ENCODE measurements around the gene ZNF787.

The ZNF787 gene

DNA sequence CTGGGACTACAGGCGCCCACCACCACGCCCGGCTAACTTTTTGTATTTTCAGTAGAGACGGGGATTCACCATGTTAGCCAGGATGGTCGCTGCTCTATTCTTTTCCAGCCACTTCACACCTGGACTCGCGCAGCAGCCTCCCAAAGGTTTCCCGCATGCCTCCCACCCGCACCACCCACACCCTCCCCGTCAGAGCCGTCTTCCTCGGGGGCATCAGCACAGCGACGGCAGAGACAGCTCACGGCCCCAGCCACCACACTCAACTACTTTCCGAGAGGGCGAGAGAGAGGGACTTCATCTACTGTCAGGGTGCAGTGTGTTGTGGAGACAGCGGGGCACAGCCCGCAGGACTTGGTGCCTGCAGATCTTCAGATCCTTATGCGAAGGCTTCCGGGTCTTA lies 5.6 kb downstream of the ZNF787 start:
- Histone ChIP-seq H3K9me2 (replicated peaks; ENCODE audit: insufficient read depth, low read length) (no peaks in the 10 kb centered on the region), H3K4me2 (ENCODE audit: low read depth, low read length, poor library complexity, severe bottlenecking) (no peak overlapping the region), H3F3A (ENCODE audit: insufficient read depth) (no peaks in the 10 kb centered on the region), H3K27ac (ENCODE audit: low read depth, low read length) (no peak overlapping the region), H3K36me3 (ENCODE audit: low read length) (no peaks in the 10 kb centered on the region), H3K9ac (ENCODE audit: low read length) (no peak overlapping the region), H3K79me2 (ENCODE audit: insufficient read depth, low read length) (peaks cover 96% of the 10 kb centered on the region), H2AFZ (ENCODE audit: low read depth, low read length, severe bottlenecking) (no peak overlapping the region), H3K4me3 (ENCODE audit: insufficient read depth, low read length, poor library complexity, severe bottlenecking) (no peak overlapping the region), H3K27me3 (ENCODE audit: low read length) (no peaks in the 10 kb centered on the region), H3K9me3 (ENCODE audit: insufficient read depth, low read length) (no peaks in the 10 kb centered on the region), H4K20me1 (ENCODE audit: low read depth, low read length) (no peaks in the 10 kb centered on the region)
- TF ChIP-seq, protein P1, sequence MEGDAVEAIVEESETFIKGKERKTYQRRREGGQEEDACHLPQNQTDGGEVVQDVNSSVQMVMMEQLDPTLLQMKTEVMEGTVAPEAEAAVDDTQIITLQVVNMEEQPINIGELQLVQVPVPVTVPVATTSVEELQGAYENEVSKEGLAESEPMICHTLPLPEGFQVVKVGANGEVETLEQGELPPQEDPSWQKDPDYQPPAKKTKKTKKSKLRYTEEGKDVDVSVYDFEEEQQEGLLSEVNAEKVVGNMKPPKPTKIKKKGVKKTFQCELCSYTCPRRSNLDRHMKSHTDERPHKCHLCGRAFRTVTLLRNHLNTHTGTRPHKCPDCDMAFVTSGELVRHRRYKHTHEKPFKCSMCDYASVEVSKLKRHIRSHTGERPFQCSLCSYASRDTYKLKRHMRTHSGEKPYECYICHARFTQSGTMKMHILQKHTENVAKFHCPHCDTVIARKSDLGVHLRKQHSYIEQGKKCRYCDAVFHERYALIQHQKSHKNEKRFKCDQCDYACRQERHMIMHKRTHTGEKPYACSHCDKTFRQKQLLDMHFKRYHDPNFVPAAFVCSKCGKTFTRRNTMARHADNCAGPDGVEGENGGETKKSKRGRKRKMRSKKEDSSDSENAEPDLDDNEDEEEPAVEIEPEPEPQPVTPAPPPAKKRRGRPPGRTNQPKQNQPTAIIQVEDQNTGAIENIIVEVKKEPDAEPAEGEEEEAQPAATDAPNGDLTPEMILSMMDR (IDR thresholded peaks at IDR 0.05; ENCODE audit: insufficient read depth, low read length, poor library complexity, severe bottlenecking), result no peak
- TF ChIP-seq EZH2phosphoT487 (conservative IDR thresholded peaks at IDR 0.05; ENCODE audit: low read length), result no peak

DNA sequence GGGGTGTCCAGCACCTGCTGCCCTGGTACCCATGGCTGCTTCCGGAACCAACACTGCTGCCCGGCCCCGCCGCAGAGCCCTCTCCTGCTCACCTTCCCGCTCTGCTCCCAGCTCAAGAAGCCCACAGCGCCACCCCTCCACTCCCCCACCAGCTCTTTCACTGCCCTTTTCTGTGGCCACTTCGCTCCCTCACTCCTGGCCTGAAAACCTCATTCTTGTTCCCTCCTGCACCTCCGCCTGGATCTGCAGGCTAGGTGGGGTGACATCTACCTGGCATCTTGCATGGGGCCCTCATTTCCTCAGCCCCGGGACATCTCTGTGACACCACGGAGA lies 6.4 kb downstream of the ZNF787 start:
- Histone ChIP-seq H3K36me3 (ENCODE audit: low read length) (no peaks in the 10 kb centered on the region), H3K4me2 (ENCODE audit: low read depth, low read length, poor library complexity, severe bottlenecking) (no peak overlapping the region)

DNA sequence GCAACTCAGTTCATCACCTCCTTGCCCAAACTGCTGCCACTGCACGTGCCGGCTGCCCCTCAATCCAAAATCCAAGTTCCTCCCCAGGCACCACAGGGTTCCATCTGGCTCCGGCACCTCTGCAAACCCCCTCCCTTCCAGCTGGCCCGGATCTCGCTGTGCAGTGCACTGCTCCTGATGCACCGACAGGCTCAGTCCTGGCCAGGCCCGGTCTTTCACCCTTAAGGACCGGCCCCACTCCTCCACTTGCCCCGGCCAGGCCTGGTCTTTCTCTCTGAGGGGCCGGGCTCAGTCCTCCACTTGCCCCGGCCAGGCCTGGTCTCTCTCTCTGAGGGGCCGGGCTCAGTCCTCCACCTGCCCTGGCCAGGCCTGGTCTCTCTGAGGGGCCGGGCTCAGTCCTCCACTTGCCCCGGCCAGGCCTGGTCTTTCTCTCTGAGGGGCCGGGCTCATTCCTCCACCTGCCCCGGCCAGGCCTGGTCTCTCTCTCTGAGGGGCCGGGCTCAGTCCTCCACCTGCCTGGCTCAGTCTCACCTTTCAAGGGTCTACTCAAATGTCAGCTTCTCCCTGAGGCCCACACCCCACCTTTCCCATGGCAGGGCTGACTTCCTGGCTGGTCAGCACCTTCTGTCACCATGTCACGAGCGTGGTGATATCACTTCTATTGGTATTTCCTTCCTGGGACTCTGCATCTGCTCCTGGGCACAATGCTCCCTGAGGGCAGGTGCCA lies 6.9 kb downstream of the ZNF787 start:
- no peak overlapping the region for H2AFZ ChIP-seq (ENCODE audit: low read depth, low read length, severe bottlenecking)
- H3K79me2 ChIP-seq (ENCODE audit: insufficient read depth, low read length), result peaks cover 95% of the 10 kb centered on the region
- no peaks in the 10 kb centered on the region for H4K20me1 ChIP-seq (ENCODE audit: low read depth, low read length)
- no peak overlapping the region for H3K4me3 ChIP-seq (ENCODE audit: insufficient read depth, low read length, poor library complexity, severe bottlenecking)
- H3K27me3 ChIP-seq (ENCODE audit: low read length), result no peaks in the 10 kb centered on the region
- H3K9ac ChIP-seq (ENCODE audit: low read length), result no peak overlapping the region
- no peaks in the 10 kb centered on the region for H3K9me2 ChIP-seq (replicated peaks; ENCODE audit: insufficient read depth, low read length)
- H3K9me3 ChIP-seq (ENCODE audit: insufficient read depth, low read length), result no peaks in the 10 kb centered on the region
- TF ChIP-seq, protein P1 (IDR thresholded peaks at IDR 0.05; ENCODE audit: insufficient read depth, low read length, poor library complexity, severe bottlenecking), result no peak
- no peak for TF ChIP-seq EZH2phosphoT487 (conservative IDR thresholded peaks at IDR 0.05; ENCODE audit: low read length)
- H3K36me3 ChIP-seq (ENCODE audit: low read length), result no peaks in the 10 kb centered on the region
- no peak overlapping the region for H3K27ac ChIP-seq (ENCODE audit: low read depth, low read length)
- no peaks in the 10 kb centered on the region for H3F3A ChIP-seq (ENCODE audit: insufficient read depth)
- H3K4me2 ChIP-seq (ENCODE audit: low read depth, low read length, poor library complexity, severe bottlenecking), result no peak overlapping the region

More for the DNA sequence above, 6.4 kb downstream of the ZNF787 start:
- Histone ChIP-seq H3F3A (ENCODE audit: insufficient read depth) (no peaks in the 10 kb centered on the region), H3K9me3 (ENCODE audit: insufficient read depth, low read length) (no peaks in the 10 kb centered on the region), H3K27ac (ENCODE audit: low read depth, low read length) (no peak overlapping the region), H3K79me2 (ENCODE audit: insufficient read depth, low read length) (peaks cover 96% of the 10 kb centered on the region), H3K9ac (ENCODE audit: low read length) (no peak overlapping the region), H3K9me2 (replicated peaks; ENCODE audit: insufficient read depth, low read length) (no peaks in the 10 kb centered on the region), H3K4me3 (ENCODE audit: insufficient read depth, low read length, poor library complexity, severe bottlenecking) (no peak overlapping the region), H2AFZ (ENCODE audit: low read depth, low read length, severe bottlenecking) (no peak overlapping the region), H3K27me3 (ENCODE audit: low read length) (no peaks in the 10 kb centered on the region), H4K20me1 (ENCODE audit: low read depth, low read length) (no peaks in the 10 kb centered on the region)
- no peak for TF ChIP-seq EZH2phosphoT487 (conservative IDR thresholded peaks at IDR 0.05; ENCODE audit: low read length)
- TF ChIP-seq, protein P1 (IDR thresholded peaks at IDR 0.05; ENCODE audit: insufficient read depth, low read length, poor library complexity, severe bottlenecking), result no peak
